ENCODE results near the gene MIF.
"Not testable (repeated sequence)": the region's sequence is repeated elsewhere in the genome, so short reads cannot be mapped to it uniquely, and the experiment has no call there.

The MIF gene

DNA sequence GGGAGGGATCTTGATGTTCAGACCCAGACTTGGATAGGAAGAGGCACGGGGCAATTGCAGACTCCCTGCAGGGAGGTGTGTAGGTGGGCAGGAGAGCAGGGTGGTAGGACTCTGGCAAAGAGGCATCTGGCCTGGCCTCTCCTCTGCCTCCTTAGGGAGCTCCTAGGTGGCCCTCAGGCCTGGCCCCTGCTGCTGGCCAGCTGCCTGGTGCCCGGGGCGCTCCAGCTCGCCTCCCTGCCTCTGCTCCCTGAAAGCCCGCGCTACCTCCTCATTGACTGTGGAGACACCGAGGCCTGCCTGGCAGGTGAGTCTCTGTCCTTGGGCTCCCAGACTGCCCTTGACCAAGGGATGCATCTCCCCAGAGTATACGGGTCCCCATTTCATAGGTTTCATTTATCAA is 16.6 kb upstream of the MIF start:
- DNase-seq (ENCODE audit: low read depth) = no peak

DNA sequence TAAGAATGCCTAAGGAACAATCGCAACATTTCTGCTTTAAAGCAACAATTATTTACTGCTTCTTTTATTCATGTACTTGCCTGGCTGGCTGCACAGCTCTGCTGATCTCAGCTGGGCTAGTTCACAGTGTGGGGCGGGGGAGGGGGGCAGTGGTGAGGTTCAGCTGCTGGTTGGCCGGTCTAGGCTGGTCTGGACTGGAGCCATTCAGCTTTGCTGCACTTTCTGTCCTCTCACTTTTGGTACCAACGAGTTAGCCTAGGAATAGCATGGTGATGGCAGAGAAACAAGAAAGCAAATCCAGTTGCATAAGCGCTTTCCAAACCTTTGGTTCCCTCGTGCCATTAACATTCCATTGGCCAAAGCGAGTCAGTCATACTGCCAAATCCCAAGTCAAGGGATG is 16.0 kb upstream of the MIF start:
- no peak for DNase-seq (ENCODE audit: low read depth)

DNA sequence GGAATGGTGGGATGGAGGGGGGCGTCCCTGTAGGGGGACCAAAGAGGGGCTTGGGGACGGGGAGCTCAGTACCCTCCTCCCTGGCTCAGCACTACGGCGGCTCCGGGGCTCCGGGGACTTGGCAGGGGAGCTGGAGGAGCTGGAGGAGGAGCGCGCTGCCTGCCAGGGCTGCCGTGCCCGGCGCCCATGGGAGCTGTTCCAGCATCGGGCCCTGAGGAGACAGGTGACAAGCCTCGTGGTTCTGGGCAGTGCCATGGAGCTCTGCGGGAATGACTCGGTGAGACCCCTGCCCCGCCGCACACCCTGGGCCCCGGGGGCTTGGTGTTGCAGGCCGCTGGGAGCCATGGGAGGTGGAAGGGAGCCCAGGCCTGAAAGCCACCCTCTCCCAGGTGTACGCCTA is 11.8 kb upstream of the MIF start:
- no peak for DNase-seq (ENCODE audit: low read depth)

DNA sequence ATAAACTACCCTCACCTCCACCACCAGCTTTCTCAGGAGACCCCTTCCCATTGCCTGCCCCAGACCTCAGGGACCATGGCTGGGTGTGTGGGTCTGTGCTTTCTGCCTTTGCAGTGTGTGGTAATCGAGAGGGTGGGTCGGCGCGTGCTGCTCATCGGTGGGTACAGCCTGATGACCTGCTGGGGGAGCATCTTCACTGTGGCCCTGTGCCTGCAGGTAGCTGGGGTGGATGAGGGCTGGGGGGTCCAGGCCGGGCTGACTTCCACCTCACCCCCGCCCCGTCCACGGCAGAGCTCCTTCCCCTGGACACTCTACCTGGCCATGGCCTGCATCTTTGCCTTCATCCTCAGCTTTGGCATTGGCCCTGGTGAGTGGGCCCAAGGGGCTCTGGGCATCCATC is 10.5 kb upstream of the MIF start:
- no peak for DNase-seq (ENCODE audit: low read depth)

DNA sequence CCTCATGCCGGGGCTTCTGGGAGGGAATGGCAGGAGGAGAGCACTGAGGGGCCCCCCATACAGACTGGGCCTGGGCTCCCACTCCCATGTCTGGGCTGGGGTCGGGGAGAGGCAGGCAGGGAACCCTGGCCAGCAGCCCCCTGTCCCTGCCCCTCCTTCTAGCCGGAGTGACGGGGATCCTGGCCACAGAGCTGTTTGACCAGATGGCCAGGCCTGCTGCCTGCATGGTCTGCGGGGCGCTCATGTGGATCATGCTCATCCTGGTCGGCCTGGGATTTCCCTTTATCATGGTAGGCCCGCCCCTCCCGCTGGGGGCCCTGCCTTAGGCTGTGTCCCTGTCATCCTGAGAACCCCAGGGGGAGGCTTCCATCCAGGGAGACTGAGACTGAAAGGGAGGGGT is 10.0 kb upstream of the MIF start:
- DNase-seq (ENCODE audit: low read depth) = no peak

DNA sequence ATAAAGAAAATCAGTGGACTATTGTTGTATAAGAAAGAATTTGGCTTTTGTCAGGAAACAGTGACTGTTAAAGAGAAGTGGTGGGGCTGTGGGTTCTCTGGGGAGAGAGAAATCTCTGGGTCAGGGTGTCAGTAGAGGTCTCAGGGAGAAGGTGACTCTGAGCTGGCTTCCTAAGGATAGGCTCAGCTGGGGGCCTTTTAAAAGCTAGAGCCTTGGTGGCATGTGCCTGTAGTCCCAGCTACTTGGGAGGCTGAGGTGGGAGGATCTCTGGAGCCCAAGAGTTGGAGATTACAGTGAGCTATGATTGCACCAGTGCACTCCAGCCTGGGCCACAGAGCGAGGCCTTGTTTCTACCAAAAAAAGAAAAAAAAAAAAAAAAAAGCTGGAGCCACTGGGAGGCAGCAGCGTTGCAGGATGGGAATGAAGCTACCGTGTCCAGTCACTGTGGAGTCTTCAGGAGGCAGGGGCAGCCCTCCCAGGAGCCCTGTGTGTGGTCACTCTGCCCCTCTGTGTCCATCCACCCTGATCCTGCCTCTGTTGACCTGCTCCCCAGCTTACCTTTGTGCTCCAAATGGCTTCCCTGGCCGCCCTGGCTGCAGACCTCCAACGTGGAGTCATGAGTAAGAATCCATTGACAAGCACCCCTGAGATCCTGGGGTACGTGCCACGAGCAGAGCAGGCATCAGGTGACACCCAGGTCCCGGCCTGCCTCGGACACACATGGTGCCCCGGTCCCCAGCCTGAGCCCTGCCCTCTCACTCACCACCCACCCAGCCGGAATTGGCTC is 5.4 kb upstream of the MIF start:
- no peak for DNase-seq (ENCODE audit: low read depth)

DNA sequence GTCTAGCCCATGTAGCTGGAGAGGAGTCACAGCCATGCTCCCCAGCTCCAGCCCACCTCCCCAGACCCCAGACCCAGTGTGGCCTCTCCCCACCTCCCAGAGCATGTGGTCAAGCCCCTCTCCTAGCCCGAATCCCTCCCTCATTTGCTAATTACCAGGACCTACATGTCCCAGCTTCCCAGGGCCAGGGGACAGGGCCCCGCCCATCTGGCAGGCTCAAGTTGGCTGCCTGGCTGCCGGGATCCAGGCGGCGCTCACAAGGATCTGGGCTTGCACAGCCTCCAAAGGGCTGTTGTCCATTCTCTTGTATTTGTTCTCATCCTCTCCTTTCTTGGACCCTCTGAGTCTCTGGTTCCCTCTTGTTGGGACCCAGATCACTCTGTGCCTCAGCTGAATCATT is 4.6 kb upstream of the MIF start:
- DNase-seq (ENCODE audit: low read depth) = no peak

DNA sequence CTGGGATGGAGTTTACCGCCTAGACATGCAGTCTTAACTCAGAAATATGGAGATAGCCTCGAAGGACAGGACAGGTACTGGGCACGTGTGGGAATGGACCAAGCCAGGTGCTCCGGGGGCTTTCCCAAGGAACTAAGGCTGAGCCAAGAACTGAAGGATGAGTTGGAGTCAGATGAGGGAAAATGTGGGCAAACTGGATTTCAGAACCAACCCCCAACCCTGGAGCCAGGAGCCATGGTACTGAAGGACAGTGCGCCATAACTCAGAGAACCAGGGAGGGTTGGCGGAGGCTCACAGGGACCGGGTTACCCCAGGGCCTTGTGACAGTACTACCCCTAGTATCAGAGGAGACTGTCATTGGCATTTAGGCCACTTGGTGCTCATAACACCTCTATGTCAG is 2.5 kb upstream of the MIF start:
- no peak for DNase-seq (ENCODE audit: low read depth)

DNA sequence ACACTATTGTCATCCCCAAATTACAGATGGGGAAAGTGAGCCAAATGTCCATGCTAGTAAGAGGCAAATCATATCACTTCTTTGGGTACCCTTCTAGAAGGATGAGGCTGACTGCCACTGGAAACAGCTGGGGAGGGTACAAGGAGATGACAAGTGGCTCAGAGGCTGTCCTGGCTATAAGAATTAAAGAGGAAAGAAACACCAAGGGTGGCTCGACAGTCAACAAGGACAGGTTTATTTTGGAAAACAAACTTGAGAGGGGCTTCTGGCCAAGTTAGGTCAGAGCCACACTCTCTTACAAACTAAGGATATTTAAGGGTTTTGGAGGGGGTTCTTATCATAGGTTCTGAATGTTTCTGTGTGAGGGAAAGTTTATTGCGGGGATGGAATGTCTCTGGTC is 2.1 kb upstream of the MIF start:
- no peak for DNase-seq (ENCODE audit: low read depth)

DNA sequence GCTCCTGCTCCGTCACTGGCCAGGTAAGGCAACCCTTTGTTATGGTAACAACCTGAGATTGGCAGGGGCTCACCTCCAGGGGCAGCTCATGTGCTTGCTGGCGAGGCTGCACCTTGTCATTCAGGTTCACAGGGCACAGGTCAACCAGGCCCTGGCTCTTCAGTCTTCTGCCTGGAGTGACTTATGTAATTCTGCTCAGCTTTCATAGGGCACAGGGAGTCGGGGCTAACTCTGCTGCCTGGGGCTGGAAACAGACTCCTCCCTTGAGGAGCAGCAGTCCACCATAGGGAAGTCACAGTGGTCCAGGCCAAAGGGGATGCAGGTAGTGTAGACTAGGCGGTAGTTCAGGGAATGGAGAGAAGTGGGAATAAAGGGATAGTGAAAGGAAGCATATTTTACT is 1.5 kb upstream of the MIF start:
- no peak for DNase-seq (ENCODE audit: low read depth)

DNA sequence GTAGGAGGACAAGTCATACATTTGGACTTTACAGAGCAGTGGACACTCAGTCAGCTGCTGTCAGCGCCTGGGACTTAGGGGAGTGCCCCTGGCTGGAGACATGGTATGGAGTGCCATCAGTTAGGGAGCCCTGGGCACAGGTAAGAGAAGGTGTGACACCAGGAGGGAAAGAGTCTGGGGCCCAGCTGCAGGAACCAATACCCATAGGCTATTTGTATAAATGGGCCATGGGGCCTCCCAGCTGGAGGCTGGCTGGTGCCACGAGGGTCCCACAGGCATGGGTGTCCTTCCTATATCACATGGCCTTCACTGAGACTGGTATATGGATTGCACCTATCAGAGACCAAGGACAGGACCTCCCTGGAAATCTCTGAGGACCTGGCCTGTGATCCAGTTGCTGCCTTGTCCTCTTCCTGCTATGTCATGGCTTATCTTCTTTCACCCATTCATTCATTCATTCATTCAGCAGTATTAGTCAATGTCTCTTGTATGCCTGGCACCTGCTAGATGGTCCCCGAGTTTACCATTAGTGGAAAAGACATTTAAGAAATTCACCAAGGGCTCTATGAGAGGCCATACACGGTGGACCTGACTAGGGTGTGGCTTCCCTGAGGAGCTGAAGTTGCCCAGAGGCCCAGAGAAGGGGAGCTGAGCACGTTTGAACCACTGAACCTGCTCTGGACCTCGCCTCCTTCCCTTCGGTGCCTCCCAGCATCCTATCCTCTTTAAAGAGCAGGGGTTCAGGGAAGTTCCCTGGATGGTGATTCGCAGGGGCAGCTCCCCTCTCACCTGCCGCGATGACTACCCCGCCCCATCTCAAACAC is 850 bp upstream of the MIF start:
- no peak for DNase-seq (ENCODE audit: low read depth)

DNA sequence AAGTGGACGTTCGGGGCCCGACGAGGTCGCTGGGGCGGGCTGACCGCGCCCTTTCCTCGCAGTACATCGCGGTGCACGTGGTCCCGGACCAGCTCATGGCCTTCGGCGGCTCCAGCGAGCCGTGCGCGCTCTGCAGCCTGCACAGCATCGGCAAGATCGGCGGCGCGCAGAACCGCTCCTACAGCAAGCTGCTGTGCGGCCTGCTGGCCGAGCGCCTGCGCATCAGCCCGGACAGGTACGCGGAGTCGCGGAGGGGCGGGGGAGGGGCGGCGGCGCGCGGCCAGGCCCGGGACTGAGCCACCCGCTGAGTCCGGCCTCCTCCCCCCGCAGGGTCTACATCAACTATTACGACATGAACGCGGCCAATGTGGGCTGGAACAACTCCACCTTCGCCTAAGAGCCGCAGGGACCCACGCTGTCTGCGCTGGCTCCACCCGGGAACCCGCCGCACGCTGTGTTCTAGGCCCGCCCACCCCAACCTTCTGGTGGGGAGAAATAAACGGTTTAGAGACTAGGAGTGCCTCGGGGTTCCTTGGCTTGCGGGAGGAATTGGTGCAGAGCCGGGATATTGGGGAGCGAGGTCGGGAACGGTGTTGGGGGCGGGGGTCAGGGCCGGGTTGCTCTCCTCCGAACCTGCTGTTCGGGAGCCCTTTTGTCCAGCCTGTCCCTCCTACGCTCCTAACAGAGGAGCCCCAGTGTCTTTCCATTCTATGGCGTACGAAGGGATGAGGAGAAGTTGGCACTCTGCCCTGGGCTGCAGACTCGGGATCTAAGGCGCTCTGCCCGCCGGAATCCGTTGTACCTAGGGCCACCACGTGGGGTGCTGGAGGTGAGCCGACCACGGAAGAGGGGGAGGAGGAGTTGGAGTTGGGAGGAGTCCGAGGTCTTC is 771 bp downstream of the MIF start:
- peak; percentile 66 for DNase-seq (ENCODE audit: low read depth)

DNA sequence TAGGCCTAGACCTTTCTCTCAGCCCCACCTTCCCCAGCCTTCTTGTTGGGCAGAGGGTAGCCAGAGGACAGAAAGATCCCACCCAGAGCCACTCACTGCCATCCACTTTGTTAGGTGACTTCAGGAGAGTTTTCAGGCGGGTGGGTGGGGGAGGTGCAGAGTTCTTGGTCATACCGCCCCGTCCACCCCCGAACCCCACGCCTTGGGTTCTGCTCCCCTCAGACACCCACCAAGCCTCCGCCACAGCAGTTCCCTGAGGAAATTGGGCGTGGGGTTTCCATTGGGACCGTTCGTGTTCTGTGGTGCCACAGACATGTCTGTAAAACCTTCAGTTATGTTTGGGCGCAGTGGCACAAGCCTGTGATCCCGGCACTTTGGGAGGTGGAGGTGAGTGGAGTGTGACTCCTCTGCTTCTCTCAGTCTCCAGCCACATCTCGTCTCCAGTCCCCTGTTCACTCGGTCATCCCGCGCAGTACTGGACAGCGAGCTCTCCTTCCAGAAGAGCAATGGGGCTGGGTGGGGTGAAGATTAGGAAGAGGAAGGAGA is 1.5 kb downstream of the MIF start:
- DNase-seq (ENCODE audit: low read depth) = no peak

DNA sequence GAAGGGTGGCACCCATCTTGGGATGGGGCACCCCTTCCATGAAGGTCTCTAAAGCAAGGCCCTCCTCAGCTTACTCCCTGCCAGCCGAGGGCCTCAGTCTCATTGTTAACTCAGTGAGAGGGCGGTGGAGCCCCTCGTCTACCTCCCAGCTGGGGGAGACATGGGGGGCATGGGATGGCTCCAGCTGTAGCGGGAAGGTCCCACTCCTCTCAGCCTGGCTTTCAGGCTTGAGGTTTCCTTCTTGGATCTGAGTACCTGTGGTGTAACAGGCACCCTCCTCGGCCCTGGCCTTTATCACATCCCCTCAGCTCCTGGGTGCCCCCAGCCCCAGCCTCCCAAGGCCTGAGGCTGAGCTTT is 2.0 kb downstream of the MIF start:
- DNase-seq (ENCODE audit: low read depth) = no peak

DNA sequence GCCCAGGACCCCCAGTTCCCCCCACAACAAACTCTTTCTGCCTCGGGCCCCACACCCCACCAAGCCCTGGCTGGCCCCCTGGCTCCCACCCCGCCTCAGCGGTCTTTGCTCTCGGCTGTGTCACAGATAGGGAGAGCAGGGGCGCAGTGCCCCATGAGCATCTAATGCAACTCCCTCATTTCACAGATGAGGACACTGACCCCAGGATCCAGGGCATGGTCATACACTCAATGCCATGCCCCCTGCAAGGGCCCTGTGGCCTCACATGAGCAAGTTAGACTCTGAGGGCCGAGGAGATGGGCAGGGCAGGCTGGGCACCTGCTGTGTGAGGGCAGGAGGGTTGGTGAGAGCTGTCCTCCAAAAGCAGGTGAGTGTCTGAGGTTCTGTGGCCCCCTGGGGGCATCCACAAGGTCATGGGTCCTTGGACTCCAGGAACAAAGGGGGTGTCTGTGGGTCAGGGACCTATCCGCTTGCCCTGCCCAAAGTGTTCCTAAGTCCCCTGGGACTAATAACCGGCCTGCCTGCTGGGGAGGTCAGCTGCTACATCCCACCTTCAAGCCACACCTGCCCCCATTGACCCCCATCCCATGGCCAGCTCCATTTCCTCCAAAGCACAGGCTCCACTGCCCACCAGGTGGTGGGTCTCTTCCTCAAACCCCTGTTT is 2.5 kb downstream of the MIF start:
- DNase-seq (ENCODE audit: low read depth) = no peak

DNA sequence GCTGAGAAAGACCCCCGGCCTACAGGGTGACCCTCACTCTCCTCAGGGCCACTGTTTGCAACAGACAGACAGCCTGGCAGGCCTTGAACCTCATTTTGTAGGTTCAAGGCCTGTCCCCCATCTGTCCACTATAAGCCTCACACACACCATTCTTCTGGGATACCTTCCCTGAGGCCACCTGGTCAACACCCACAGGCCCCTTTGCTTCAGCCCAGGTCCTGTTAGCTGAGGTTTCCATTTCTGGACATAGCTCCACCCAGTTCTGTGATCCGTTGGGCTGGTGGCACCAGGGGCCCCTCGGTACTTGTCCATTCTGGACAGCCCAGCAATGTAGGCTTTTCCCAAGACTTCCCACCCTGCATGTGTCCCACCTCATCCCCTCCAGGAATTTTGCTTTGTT is 3.1 kb downstream of the MIF start:
- DNase-seq (ENCODE audit: low read depth) = no peak

DNA sequence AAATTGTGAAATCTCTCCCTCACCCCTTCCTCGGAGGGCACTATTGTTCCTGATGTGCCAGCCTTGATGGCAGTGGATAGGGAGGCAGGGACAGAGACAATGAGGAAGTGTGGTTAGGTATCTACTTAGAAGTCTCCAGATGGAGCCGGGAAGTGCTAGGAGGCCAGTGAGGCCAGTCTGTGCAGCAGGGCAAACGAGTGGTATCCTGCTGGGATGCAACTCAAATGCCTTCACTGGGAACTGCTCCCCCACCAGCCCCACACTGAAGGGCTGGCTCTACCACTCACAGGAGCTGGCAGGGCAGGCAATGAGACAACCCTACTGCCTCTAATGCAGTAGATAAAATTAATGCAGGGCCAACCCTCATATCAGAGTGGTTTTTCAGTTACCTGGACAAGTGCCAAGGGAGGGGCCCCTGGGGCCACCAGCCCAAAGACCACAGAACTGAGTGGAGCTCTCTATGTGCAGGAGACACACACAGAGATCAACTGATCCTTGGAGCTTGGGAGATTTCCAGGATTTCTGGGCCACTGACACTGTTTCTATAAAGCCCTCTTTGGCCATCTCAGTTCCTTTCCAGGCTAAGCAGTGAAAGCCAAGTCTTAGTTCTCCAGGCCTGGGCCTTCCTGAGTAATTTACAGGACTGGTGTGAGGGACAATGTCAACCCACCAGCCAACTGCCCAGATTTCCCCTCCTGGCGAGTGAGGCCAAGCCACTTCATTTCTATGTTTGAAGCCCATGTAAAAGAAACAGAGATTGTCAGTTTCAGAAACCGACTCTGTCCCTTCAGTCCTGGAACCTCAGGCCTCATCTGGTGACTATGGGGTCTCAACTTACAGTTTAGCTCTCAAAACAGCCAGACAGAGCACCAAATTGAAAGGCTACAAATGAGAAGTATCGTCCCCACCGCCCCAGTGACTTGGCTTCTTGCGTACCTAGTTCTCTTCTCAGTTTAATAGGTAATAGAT is 4.1 kb downstream of the MIF start:
- no peak for DNase-seq (ENCODE audit: low read depth)

DNA sequence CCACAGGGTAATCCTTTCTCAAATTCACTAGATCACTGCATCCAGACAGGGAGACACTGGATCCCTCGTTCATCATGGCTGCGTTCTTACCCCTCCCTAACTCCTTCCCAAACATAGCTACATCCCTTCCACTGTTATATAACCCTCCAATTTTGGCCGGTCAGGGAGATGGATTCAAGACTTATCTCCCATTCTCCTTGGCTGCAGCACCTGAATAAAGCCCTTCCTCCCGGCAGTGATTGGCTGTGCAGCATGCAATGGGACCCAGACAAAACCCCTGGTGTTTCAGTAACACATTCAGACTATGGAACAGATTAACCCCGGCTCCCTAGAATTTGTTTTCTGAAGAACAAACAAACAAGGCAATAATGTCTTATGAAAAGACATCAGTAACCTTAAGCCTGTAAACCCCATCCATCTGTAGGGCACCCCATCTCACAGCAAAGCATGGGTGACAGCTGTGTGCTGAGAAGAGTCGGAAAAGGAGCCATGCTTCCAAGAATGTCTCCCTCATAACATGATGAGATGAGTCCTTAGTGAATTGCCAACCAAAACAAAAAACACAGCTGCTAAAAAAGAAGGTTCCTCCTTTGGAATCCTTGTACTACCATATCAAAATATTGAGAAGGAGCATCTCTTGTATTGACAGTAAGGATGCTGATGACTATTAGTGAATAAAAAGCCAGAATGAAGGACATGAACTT is 5.0 kb downstream of the MIF start:
- no peak for DNase-seq (ENCODE audit: low read depth)

DNA sequence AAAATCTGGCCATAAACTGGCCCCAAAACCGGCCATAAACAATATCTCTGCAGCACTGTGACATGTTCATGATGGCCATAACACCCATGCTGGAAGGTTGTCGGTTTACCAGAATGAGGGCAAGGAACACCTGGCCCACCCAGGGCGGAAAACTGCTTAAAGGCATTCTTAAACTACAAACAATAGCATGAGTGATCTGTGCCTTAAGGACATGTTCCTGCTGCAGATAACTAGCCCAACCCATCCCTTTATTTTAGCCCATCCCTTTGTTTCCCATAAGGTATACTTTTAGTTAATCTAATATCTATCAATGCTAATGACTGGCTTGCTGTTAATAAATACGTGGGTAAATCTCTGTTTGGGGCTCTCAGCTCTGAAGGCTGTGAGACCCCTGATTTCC is 6.0 kb downstream of the MIF start:
- DNase-seq (ENCODE audit: low read depth) = not testable (repeated sequence)

DNA sequence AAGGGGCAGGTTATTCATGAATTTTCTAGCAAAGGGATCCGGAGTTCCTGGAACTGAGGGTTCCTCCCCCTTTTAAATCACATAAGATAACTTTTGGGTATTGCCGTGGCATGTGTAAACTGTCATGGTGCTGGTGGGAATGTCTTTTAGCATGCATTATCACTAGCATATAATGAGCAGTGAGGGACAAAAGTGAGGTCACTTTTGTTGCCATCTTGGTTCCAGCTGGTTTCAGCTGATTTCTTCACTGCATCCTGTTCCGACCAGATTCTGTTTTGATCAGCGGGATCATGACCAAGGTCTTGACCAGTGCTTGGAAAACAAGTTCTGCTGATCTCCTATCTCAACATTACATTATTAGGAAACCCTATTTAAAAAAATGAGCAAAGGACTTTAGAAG is 7.4 kb downstream of the MIF start:
- no peak for DNase-seq (ENCODE audit: low read depth)

All from CMK (cell line).